ENCODE measurements around the gene TRPV4.

DNA sequence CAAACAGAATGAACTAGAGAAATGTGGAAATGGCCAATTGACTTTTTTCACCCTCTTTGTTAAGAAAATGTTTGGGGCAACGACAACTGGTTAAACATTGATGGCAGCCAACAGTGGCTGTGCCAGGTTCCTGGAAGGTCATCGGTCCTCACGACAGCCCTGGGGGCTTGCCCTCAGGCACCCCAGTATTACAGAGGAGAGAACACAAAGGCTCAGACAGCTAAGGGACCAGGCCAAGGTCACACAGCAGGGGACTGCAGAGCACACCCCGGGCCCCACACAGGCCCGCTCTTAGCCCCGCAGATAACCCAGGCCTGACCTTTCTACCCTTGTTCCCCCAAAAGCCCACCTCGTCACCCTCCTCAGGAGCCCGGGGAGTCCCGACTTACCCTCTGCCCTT lies 1.3 kb downstream of the TRPV4 start:
- no peak for TF ChIP-seq POLR2A (IDR thresholded peaks at IDR 0.05)
- no peak for TF ChIP-seq EP300 (IDR thresholded peaks at IDR 0.05)
- no peak for TF ChIP-seq CTCF (IDR thresholded peaks at IDR 0.05)
- TF ChIP-seq POLR2AphosphoS5 (IDR thresholded peaks at IDR 0.05) = no peak
